ENCODE results near the gene MRPL57.
"Not testable (repeated sequence)": the region's sequence is repeated elsewhere in the genome, so short reads cannot be mapped to it uniquely, and the experiment has no call there.

MRPL57 gene

GRCh38 chr13:21194756-21195155 lies 18.3 kb downstream of the MRPL57 start:
- DNase-seq (ENCODE audit: low read depth, low spot score), result not testable (repeated sequence)

GRCh38 chr13:21197606-21198225 lies 21.3 kb downstream of the MRPL57 start:
- not testable (repeated sequence) for DNase-seq (ENCODE audit: low read depth, low spot score)

GRCh38 chr13:21198391-21198790 lies 21.9 kb downstream of the MRPL57 start:
- not testable (repeated sequence) for DNase-seq (ENCODE audit: low read depth, low spot score)

DNA sequence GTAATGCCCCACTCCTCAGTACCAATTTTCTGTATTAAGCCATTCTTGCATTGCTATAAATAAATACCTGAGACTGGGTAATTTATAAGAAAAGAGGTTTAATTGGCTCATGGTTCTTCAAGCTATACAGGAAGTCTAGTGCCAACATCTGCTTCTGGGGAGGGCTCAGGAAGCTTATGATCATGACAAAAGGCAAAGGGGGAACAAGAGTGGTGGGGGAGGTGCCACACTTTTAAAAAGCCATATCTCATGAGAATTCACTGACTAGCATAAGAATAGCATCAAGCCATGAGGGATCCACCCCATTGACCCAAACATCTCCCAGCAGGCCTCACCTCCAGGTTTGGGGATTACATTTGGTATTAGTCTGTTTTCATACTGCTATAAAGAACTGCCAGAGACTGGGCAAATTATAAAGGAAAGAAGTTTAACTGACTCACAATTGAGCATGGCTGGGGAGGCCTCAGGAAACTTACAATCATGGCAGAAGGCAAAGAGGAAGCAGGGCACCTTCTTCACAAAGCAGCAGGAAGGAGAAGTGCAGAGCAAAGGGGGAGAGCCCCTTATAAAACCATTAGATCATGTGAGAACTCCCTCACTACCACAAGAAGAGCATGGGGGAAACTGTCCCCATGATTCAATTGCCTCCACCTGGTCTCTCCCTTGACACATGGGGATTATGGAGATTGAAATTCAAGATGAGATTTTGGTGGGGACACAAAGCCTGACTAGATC lies 25.2 kb downstream of the MRPL57 start:
- not testable (repeated sequence) for DNase-seq (ENCODE audit: low read depth, low spot score)

DNA sequence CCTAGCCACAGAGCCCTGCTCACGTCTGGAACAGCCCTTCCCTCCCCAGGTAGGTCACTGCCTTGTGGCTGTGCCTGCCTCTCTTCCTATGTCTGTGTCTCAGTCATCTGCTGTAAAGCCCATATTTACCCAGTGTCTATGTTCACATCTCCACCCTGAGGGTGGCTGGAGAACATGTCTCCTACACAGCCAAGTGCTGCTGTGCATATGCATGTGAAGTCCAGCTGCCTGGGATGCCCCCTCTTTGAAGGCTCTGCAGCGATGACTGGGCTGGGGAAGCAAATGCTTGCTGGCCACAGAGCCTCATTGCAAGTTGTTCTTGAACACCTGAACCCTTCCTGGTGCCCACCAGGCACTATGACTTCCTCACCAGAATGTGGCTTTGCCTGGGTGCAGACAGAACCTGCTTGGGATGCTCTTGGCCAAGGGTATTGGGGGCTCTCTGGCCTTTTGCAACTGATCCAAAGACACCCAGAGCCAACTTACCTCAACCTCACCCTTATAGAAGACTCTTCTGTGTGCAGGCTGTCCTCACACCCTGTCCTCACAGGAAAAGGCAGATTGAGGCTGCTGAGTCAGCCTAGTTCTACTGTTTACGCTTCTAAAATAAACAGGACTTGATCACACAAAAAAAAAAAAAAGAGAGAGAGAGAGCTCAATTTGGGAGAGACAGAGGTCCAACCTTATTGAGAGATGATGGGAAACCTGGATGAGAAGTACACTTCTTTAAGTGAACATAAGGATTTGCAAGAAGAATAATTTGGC lies 26.5 kb downstream of the MRPL57 start:
- no peak for DNase-seq (ENCODE audit: low read depth, low spot score)

DNA sequence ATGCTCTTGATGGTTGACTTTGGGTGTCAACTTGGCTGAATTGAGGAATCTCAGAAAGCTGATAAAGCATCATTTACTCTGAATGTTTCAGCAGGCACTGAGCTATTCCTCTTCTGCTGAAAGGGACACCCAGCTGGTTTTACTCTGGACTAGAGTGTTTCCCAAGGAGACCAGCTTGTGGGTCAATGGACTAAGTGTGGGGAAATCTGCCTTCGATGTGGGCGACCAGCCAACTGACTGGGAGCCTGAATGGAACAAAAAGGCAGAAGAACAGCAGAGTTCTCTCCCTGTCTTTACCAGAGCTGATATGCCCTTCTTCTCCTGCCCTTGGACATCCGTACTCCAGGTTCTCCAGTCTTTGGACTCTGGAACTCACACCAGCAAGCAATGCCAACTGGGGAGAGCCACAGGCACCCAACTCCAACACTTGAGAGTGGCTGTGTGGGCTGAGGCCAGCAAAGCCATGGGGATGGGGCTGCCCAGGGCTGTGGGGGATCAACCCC lies 32.2 kb downstream of the MRPL57 start:
- DNase-seq (ENCODE audit: low read depth, low spot score), result no peak

GRCh38 chr13:21212138-21212775 lies 35.8 kb downstream of the MRPL57 start:
- no peak for DNase-seq (ENCODE audit: low read depth, low spot score)

GRCh38 chr13:21215419-21215818 lies 39.0 kb downstream of the MRPL57 start:
- DNase-seq (ENCODE audit: low read depth, low spot score), result not testable (repeated sequence)

DNA sequence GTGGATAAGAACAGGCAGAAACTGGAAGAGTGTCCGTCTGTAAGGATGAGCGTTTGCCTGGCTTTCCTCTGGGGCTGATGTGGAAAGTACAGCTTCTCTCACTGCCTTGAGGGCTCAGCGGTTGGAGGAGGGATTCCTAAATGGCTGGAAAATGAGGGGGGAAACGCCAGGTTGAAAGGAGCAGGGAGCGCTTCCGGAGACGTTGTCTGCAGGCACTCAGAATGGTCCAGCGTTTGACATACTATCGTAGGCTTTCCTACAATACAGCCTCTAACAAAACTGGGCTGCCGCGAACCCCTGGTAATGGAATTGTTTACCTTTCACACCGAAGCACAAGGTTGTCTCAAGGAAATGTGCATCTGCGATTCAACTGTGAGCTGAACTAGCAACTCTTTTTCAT lies 39.9 kb downstream of the MRPL57 start:
- DNase-seq (ENCODE audit: low read depth, low spot score), result no peak

- DNase-seq (ENCODE audit: low read depth, low spot score), result no peak
Observed at GRCh38 chr13:21218351-21219035, 42.0 kb downstream of the MRPL57 start.

- no peak for DNase-seq (ENCODE audit: low read depth, low spot score)
Observed at GRCh38 chr13:21219036-21219381, 42.6 kb downstream of the MRPL57 start.

GRCh38 chr13:21219716-21220115 lies 43.3 kb downstream of the MRPL57 start:
- DNase-seq (ENCODE audit: low read depth, low spot score), result not testable (repeated sequence)

GRCh38 chr13:21221268-21221667 lies 44.8 kb downstream of the MRPL57 start:
- DNase-seq (ENCODE audit: low read depth, low spot score), result no peak

DNA sequence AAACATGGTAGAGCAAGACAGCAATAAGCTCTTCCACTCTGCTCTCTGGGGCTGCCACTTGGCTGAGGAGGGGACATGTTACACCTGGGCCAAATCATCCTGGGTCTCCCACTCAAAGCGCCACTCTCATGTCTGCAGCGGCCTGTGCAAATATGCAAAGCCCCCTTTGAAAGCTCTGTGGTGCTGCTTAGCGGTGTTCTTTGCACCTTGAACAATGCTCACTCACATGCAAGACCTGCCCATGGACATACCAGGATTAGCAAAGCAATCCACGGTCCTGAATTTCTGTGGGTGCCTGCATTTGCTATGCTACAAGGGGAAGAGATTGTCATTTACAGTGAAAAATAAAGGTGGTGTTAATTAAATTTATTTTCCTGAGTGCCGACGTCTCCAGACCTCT lies 48.6 kb downstream of the MRPL57 start:
- no peak for DNase-seq (ENCODE audit: low read depth, low spot score)

DNA sequence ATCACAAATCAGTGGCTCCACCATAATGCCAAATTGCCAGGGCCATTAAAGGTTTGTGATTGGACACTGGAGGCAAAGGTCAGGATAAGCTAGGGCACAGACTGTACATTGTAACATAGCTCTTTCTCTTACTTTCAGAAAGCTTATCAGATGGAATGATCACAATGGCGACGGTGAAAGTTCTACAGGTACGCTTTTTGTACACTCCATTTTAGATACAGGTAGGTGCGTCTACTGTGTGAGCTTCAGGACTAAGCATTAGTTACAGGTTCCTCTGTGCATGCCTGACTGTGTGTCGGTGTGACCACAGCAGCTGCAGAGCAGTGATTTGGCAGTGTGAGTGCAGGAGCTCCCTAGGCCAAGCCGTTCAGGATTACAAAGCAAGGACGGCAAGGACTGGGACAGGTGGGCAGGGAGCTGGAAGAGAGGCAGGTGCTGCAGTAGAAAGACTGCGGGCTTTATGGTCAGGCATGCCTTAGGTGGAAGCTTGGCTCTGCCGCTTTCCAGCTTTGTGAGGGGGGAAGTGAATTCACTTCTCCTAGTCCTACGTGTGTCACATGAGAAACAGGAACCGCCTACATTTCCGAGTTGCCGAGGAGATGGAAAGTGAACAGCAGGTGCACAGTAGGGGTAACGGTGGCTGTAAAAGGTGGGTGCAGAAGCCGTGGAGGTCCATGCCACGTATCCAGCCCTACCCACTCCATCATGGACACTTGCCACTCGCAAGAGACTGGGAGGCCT lies 49.6 kb downstream of the MRPL57 start:
- no peak for DNase-seq (ENCODE audit: low read depth, low spot score)

DNA sequence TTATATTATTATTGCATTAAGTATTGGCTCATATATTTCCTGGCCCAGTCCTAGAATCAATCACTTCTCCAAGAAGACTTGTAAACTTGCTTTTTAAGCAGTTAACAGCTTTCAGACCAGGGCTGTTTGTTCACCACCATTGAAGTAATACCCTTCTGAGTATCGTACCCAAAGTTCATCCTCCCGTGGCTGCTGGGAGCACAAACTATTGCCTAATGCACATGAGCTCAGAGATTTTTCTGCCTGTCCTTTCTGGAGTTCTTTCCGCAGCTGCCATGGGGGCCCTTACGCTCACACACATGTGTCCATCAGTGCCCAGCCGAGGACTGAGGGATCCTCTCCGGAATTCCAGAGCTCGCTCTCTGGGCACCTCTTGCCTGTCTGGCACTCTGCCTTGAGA lies 51.5 kb downstream of the MRPL57 start:
- no peak for DNase-seq (ENCODE audit: low read depth, low spot score)
